Body of pancreas (tissue), 4 donors: Measurements from ENCODE around the gene ZBTB33.

Experiments used
- CTCF ChIP-seq, 7 experiments: fragments of 450-650 bp in 4 of 7; fragments of 200-600 bp in 3 of 7; sonication (generic) in 3 of 7; IDR thresholded peaks; one replicate each; pipeline ENCODE4 v1.5.1; 2016 to 2019; ENCODE audit warnings: antibody characterized with exemption in 7 of 7
- POLR2A ChIP-seq, 3 donors: fragments of 450-650 bp; IDR thresholded peaks; one replicate each; pipeline ENCODE4 v1.6.1; 2016; ENCODE audit warnings: antibody characterized with exemption in 3 of 3, mild to moderate bottlenecking in 2 of 3

GRCh38 chrX:120270567-120270966 is 20.0 kb downstream of the ZBTB33 start:
- no peak for TF ChIP-seq POLR2A (IDR thresholded peaks at IDR 0.05)
- no peak for TF ChIP-seq CTCF (IDR thresholded peaks at IDR 0.05)
